Measurements from ENCODE around the gene ZFHX3.

The ZFHX3 gene

DNA sequence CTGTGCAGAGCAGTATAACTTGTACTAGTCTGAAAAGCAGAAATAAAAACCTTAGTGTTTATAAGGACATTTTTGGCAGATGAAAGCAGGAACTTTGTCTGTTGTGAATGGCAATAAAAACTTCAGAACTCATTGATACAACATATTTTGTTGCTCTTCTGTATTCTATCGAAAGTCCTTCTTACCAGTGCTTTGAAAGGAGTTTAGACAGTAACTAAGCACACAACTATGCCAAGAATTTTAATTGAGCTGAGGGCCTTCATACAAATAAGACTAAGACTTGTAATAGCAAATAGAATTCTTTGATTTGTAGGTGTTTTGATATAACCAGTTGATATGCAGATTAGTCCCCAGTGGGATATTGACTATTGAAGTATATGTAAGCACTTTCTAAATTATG lies 308.4 kb downstream of the ZFHX3 start:
- Histone ChIP-seq H3K27me3 (no peaks in the 10 kb centered on the region), H3K4me3 (no peak overlapping the region), H3K36me3 (no peaks in the 10 kb centered on the region), H3K27ac (no peak overlapping the region), H3K9me3 (peaks cover 0 to 8% (median 0%) of the 10 kb centered on the region in 3 donors), H3K4me1 (peaks cover 0 to 8% (median 0%) of the 10 kb centered on the region in 4 donors)
- intact Hi-C loops (cut with DNase I; ENCODE audit: low total_unique reads), result no loop called here
- DNase-seq, result no peak
- TF ChIP-seq, protein P1, sequence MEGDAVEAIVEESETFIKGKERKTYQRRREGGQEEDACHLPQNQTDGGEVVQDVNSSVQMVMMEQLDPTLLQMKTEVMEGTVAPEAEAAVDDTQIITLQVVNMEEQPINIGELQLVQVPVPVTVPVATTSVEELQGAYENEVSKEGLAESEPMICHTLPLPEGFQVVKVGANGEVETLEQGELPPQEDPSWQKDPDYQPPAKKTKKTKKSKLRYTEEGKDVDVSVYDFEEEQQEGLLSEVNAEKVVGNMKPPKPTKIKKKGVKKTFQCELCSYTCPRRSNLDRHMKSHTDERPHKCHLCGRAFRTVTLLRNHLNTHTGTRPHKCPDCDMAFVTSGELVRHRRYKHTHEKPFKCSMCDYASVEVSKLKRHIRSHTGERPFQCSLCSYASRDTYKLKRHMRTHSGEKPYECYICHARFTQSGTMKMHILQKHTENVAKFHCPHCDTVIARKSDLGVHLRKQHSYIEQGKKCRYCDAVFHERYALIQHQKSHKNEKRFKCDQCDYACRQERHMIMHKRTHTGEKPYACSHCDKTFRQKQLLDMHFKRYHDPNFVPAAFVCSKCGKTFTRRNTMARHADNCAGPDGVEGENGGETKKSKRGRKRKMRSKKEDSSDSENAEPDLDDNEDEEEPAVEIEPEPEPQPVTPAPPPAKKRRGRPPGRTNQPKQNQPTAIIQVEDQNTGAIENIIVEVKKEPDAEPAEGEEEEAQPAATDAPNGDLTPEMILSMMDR (IDR thresholded peaks at IDR 0.05), result no peak

- Histone ChIP-seq H3K9me3 (peaks cover 0 to 20% (median 0%) of the 10 kb centered on the region in 3 donors), H3K4me3 (no peak overlapping the region), H3K36me3 (no peaks in the 10 kb centered on the region), H3K27me3 (no peaks in the 10 kb centered on the region), H3K27ac (no peak overlapping the region), H3K4me1 (peaks cover 0 to 8% (median 0%) of the 10 kb centered on the region in 4 donors)
- intact Hi-C loops (cut with DNase I; ENCODE audit: low total_unique reads), result no loop called here
- DNase-seq, result no peak
- TF ChIP-seq, protein P1 (IDR thresholded peaks at IDR 0.05), result no peak
Measured at GRCh38 chr16:72736074-72736473, 311.9 kb downstream of the ZFHX3 start.
